HepG2 (cell line): ENCODE data around the gene ZNF652. TPM values are rescaled to one million over a fixed set of nuclear protein-coding genes. Genes with fewer than 3 reads are reported as not detected.

Experiments used
- AHDC1 ChIP-seq: sonication (generic); formaldehyde crosslinking; IDR thresholded peaks from 2 replicates; pipeline ENCODE4 v1.5.1; 2020; ENCODE audit warnings: mild to moderate bottlenecking, missing genetic modification reagents, borderline replicate concordance
- ARNT ChIP-seq: fragments of 450-650 bp; IDR thresholded peaks from 2 replicates; pipeline ENCODE4 v1.6.1; 2017
- CBX5 ChIP-seq: sonication (generic); formaldehyde crosslinking; IDR thresholded peaks from 2 replicates; pipeline ENCODE4 v1.4.0; 2020; ENCODE audit warnings: missing genetic modification reagents, borderline replicate concordance
- DNMT3B ChIP-seq: conservative IDR thresholded peaks from 2 replicates; pipeline ENCODE4 v1.6.1; 2016; ENCODE audit warnings: missing biosample characterization, control low read depth
- EZH2 ChIP-seq: conservative IDR thresholded peaks from 2 replicates; pipeline ENCODE4 v1.6.1; 2012; ENCODE audit warnings: mild to moderate bottlenecking, low read depth, low read length, moderate library complexity
- FOXM1 ChIP-seq: sonication (generic); formaldehyde crosslinking; IDR thresholded peaks from 2 replicates; pipeline ENCODE4 v1.5.0; 2020; ENCODE audit warnings: missing genetic modification reagents
- GPN1 ChIP-seq: sonication (generic); formaldehyde crosslinking; IDR thresholded peaks from 2 replicates; pipeline ENCODE4 v1.5.1; 2020; ENCODE audit warnings: missing genetic modification reagents, borderline replicate concordance
- IKZF5 ChIP-seq: IDR thresholded peaks from 2 replicates; pipeline ENCODE4 v1.6.1; 2018; ENCODE audit warnings: missing genetic modification reagents, mild to moderate bottlenecking, missing compliant biosample characterization
- KLF15 ChIP-seq: sonication (generic); formaldehyde crosslinking; IDR thresholded peaks from 2 replicates; pipeline ENCODE4 v1.8.1; 2023; ENCODE audit warnings: borderline replicate concordance, mild to moderate bottlenecking, inconsistent platforms, missing genetic modification reagents, mixed read lengths
- PBX2 ChIP-seq: IDR thresholded peaks from 2 replicates; pipeline ENCODE4 v1.6.1; 2016; ENCODE audit warnings: control low read depth
- PHF21A ChIP-seq: sonication (generic); formaldehyde crosslinking; IDR thresholded peaks from 2 replicates; pipeline ENCODE4 v1.5.0; 2020; ENCODE audit warnings: mild to moderate bottlenecking, missing genetic modification reagents
- PITX1 ChIP-seq: sonication (generic); formaldehyde crosslinking; IDR thresholded peaks from 2 replicates; pipeline ENCODE4 v1.5.1; 2020; ENCODE audit warnings: mild to moderate bottlenecking, missing genetic modification reagents
- PREB ChIP-seq: sonication (generic); formaldehyde crosslinking; IDR thresholded peaks from 2 replicates; pipeline ENCODE4 v1.4.0; 2020; ENCODE audit warnings: missing genetic modification reagents
- RBM22 ChIP-seq: fragments of 200-400 bp; formaldehyde crosslinking; optimal IDR thresholded peaks from 2 replicates; pipeline ENCODE3; 2017; ENCODE audit warnings: mild to moderate bottlenecking, low read length, moderate library complexity
- RFX5 ChIP-seq: IDR thresholded peaks from 2 replicates; pipeline ENCODE4 v1.6.1; 2011; ENCODE audit warnings: low read depth, low read length, improper control_type of control experiment
- RFXAP ChIP-seq: sonication (generic); formaldehyde crosslinking; IDR thresholded peaks from 2 replicates; pipeline ENCODE4 v1.4.0; 2020; ENCODE audit warnings: missing genetic modification reagents, borderline replicate concordance
- RORA ChIP-seq: sonication (generic); formaldehyde crosslinking; IDR thresholded peaks from 2 replicates; pipeline ENCODE4 v1.5.0; 2020; ENCODE audit warnings: mild to moderate bottlenecking, missing genetic modification reagents, moderate library complexity
- ZNF33A ChIP-seq: sonication (generic); formaldehyde crosslinking; IDR thresholded peaks from 2 replicates; pipeline ENCODE4 v1.5.1; 2020; ENCODE audit warnings: missing genetic modification reagents, mild to moderate bottlenecking, moderate library complexity, borderline replicate concordance
- ZNF567 ChIP-seq: sonication (generic); formaldehyde crosslinking; IDR thresholded peaks from 2 replicates; pipeline ENCODE4 v1.8.1; 2023; ENCODE audit warnings: mild to moderate bottlenecking, missing genetic modification reagents, borderline replicate concordance
- ZNF598 ChIP-seq: sonication (generic); formaldehyde crosslinking; IDR thresholded peaks from 2 replicates; pipeline ENCODE4 v1.5.1; 2020; ENCODE audit warnings: mild to moderate bottlenecking, missing genetic modification reagents, borderline replicate concordance
- ZNF615 ChIP-seq: sonication (generic); formaldehyde crosslinking; IDR thresholded peaks from 2 replicates; pipeline ENCODE4 v1.5.0; 2020; ENCODE audit warnings: mild to moderate bottlenecking, missing genetic modification reagents, borderline replicate concordance
- polyA plus RNA-seq, 8 experiments: library from polyadenylated mRNA; depleted of rRNA in 3 of 8; stranded (reverse) in 7 of 8; unstranded in 1 of 8; fragments of >200 nt; fragmentation: Illumina TruSeq in 4 of 8; extraction: Trizol in 4 of 8; gene quantifications; 2 replicates each; pipeline versions ENCODE4 v1.2.1 to v1.2.3, GENCODE V29; 2011 to 2016; ENCODE audit warnings: low read depth in 4 of 8, missing spikeins in 1 of 8, mixed read lengths in 1 of 8; ENCODE audit not compliant: insufficient read depth in 1 of 8
- total RNA-seq, 5 experiments: library from RNA; depleted of rRNA; stranded (reverse); fragments of >200 nt; fragmentation: Illumina TruSeq; extraction: Trizol; gene quantifications; 2 replicates each; pipeline ENCODE4 v1.2.3, GENCODE V29; 2016; ENCODE audit warnings: low read depth in 1 of 5

The ZNF652 gene
- total and polyA plus RNA-seq, 2 of the 13 experiments (the other 11 are each of a cell fraction or from before 2014, with no cell fraction given): 16.2 to 30.2 TPM

GRCh38 chr17:49260011-49260816, 101.8 kb downstream of the ZNF652 start (continued):
- TF ChIP-seq PREB (CRISPR knock-in tag) (no peak), GPN1 (no peak), RBM22 (no peak), ZNF598 (CRISPR knock-in tag) (no peak), FOXM1 (no peak), KLF15 (CRISPR knock-in tag) (no peak), RORA (no peak), ZNF567 (CRISPR knock-in tag) (no peak), PBX2 (CRISPR knock-in tag) (no peak), PITX1 (CRISPR knock-in tag) (no peak), ZNF615 (CRISPR knock-in tag) (no peak), ZNF33A (CRISPR knock-in tag) (no peak), AHDC1 (CRISPR knock-in tag) (no peak), PHF21A (CRISPR knock-in tag) (no peak), RFXAP (CRISPR knock-in tag) (no peak), ARNT (no peak), RFX5 (no peak), IKZF5 (CRISPR knock-in tag) (no peak), CBX5 (CRISPR knock-in tag) (0 out of 2 replicates have a peak, but pooled peaks have one; percentile 17), DNMT3B (CRISPR knock-in tag) (no peak), EZH2 (0 out of 2 replicates have a peak, but pooled peaks have one; percentile 72)
